ENCODE data around the gene LIMS1.
"Not testable (repeated sequence)": the region's sequence is repeated elsewhere in the genome, so short reads cannot be mapped to it uniquely, and the experiment has no call there.

GRCh38 chr2:108670282-108670681 is 136.0 kb downstream of the LIMS1 start:
- not testable (repeated sequence) for TF ChIP-seq POLR2AphosphoS5 (IDR thresholded peaks at IDR 0.05; ENCODE audit: low read depth); EZH2phosphoT487 (IDR thresholded peaks at IDR 0.05; ENCODE audit: unreplicated experiment); CTCF (conservative IDR thresholded peaks at IDR 0.05; ENCODE audit: low read depth in 2 of 2); CREB1 (CRISPR knock-in tag; IDR thresholded peaks at IDR 0.05; ENCODE audit: low read depth); EZH2 (IDR thresholded peaks at IDR 0.05; ENCODE audit: low read depth, unreplicated experiment); NANOG (IDR thresholded peaks at IDR 0.05; ENCODE audit: borderline replicate concordance); STAT1 (IDR thresholded peaks at IDR 0.05; ENCODE audit: unreplicated experiment); REST (IDR thresholded peaks at IDR 0.05; ENCODE audit: unreplicated experiment); ZNF114 (CRISPR knock-in tag; IDR thresholded peaks at IDR 0.05); JUNB (IDR thresholded peaks at IDR 0.05; ENCODE audit: unreplicated experiment)
- TF ChIP-seq, protein P1, sequence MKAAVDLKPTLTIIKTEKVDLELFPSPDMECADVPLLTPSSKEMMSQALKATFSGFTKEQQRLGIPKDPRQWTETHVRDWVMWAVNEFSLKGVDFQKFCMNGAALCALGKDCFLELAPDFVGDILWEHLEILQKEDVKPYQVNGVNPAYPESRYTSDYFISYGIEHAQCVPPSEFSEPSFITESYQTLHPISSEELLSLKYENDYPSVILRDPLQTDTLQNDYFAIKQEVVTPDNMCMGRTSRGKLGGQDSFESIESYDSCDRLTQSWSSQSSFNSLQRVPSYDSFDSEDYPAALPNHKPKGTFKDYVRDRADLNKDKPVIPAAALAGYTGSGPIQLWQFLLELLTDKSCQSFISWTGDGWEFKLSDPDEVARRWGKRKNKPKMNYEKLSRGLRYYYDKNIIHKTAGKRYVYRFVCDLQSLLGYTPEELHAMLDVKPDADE (IDR thresholded peaks at IDR 0.05) = not testable (repeated sequence)

All from GM23338 (cell line).